Left colon (tissue), 2 donors: ENCODE measurements around the gene ADARB2. TPM values are rescaled to one million over a fixed set of nuclear protein-coding genes. Genes with fewer than 3 reads are reported as not detected.

Experiments
- ATAC-seq: fragments of 200-7000 bp; cut with Tn5 transposase; one replicate; pipeline ENCODE4 v1.9.1; 2020; ENCODE audit warnings: mild to moderate bottlenecking, moderate library complexity
- DNase-seq, 2 donors: peaks; one replicate each; pipeline ENCODE4 v3.0.0-alpha.2; 2020
- intact Hi-C, 2 donors: fragments of 100-400 bp; cut with DNase I in 1 of 2; cut with micrococcal nuclease in 1 of 2; formaldehyde crosslinking; loops; one replicate each; pipeline versions ENCODE4 v1.11.2 to v1.14.0; 2022; cut with DNase I, micrococcal nuclease
- total RNA-seq, 2 donors: library from RNA; stranded (reverse); fragmentation: NEBNext Ultra II Directional; extraction: Animal tissue kit (Norgen Biotek cat#: 25700); gene quantifications; one replicate each; pipeline ENCODE4 v1.2.1, GENCODE V29; 2021
- donor health status: DM: no; HTN: no; CAD: no.
- donor health status: DM: yes; HTN: yes; CAD: no.

Gene ADARB2
- total RNA-seq, 2 donors from 2014 or later: 0.21 to 0.73 TPM

- DNase-seq (no peak), ATAC-seq (no peak)
- intact Hi-C loops: no loop called here
Measured at GRCh38 chr10:1138529-1138928, 598.8 kb downstream of the ADARB2 start.

- DNase-seq (no peak), ATAC-seq (no peak)
- intact Hi-C loops: no loop called here
Measured at GRCh38 chr10:1137499-1138163, 599.7 kb downstream of the ADARB2 start.

GRCh38 chr10:1136268-1136667, 601.1 kb downstream of the ADARB2 start:
- peak; percentile 77 for ATAC-seq
- intact Hi-C loops: no loop called here

GRCh38 chr10:1134156-1134555, 603.2 kb downstream of the ADARB2 start:
- no peak for DNase-seq
- intact Hi-C loops: no loop called here
- ATAC-seq: no peak

More at GRCh38 chr10:1136268-1136667, 601.1 kb downstream of the ADARB2 start:
- no peak for DNase-seq

- intact Hi-C loops: no loop called here
- DNase-seq (no peak), ATAC-seq (no peak)
Measured at GRCh38 chr10:1133495-1134045, 603.8 kb downstream of the ADARB2 start.

GRCh38 chr10:1132584-1132983, 604.7 kb downstream of the ADARB2 start:
- intact Hi-C loops: no loop called here
- ATAC-seq (no peak), DNase-seq (no peak)

- no peak for ATAC-seq
- intact Hi-C loops: no loop called here
- DNase-seq: no peak
Measured at GRCh38 chr10:1130995-1131790, 606.1 kb downstream of the ADARB2 start.

GRCh38 chr10:1130226-1130625, 607.1 kb downstream of the ADARB2 start:
- DNase-seq (no peak), ATAC-seq (no peak)
- intact Hi-C loops: no loop called here

GRCh38 chr10:1128649-1129048, 608.7 kb downstream of the ADARB2 start:
- intact Hi-C loops: no loop called here
- ATAC-seq (no peak), DNase-seq (no peak)

- DNase-seq (no peak), ATAC-seq (no peak)
- intact Hi-C loops: no loop called here
Measured at GRCh38 chr10:1128115-1128514, 609.2 kb downstream of the ADARB2 start.

- ATAC-seq: no peak
- DNase-seq: no peak
- intact Hi-C loops: no loop called here
Measured at GRCh38 chr10:1127629-1128028, 609.7 kb downstream of the ADARB2 start.
